COLO829 (cell line): ENCODE results near the gene UQCRC2.
"Not testable (repeated sequence)": the region's sequence is repeated elsewhere in the genome, so short reads cannot be mapped to it uniquely, and the experiment has no call there.

Experiments used
- DNase-seq: peaks from one replicate; pipeline ENCODE4 v3.0.0; 2012; ENCODE audit warnings: low spot score

Gene UQCRC2

DNA sequence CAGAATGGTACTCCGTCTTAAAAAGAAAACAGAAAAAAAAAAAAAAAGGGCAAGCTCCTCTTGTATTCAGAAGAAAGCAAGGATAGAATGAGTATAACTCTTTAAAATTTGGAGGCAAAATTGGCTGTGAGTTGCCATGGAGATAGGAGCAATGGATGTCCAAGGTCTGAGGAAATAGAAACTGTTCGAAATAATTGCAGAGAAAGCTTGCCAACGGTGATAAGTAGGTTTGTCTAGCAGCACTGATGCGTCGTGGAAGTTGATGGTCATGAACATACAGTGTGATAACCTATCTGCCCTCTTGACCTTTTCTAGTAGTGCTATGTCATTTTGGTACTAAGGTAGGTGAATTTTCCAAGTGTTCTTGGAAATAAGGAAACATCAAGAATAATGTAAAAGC is 57.7 kb downstream of the UQCRC2 start:
- no peak for DNase-seq

DNA sequence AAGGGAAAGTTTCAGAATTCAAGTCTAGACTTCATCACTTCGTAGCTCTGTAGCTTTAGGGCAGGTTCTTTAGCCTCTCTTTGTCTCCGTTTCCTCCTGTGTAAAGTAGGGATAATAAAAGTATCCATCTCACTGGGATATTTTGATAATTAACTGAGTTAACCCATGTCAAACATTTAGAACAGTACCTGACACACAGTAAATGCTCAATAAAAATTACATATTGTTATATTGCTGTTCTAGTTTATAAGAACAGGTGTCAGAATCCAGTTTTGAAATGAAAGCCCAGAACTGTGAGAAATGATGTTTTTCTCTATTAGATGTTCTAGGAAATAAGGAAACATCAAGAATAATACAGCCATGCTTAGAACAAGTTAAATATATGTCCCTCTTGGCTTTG is 59.1 kb downstream of the UQCRC2 start:
- no peak for DNase-seq

DNA sequence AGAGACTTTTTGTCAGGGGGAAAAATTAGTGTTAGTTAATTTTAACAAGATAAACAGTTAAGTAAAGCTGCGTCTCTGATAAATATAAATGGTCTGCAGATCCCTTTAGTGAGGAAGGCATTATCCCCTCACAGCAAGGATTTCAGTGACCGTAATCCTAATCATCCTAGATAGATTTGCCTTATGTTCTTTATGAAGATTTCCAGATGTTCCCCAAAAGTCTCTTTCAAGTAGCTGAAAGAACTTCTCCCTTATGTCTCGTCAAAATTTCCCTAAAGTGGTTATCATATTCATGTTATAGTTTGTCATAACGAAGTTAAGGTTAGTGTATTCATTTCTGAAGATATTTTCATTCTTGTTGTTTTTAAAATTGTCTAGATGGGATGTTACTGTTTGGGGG is 60.3 kb downstream of the UQCRC2 start:
- DNase-seq: no peak

DNA sequence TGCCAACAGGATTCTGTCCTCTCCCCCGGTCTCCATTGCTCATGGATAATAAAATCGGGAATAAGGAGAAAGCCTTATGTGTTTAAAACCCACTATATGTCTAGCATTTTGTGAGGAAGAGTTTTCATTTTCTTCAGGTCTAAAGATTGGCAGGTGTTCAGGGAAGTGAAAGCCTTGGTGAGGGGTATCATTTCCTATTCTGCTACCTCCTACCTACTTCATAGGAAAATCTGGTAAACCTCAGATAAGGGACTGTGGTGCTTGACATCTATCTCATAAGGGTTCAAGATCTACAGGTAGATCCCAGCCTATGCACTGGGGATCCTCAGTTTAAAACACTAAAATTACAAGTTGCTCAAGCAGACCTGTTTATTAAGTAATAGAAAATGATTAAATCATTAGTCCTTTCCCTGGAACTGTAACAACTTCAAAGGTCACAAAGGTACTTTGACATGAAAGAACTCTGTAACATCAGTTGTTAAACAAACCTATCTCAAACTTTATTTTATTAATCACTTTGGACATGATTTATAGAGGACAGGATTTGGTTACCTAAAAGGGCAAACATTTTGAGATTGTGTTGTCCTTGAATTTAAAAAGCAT is 61.2 kb downstream of the UQCRC2 start:
- DNase-seq: no peak

DNA sequence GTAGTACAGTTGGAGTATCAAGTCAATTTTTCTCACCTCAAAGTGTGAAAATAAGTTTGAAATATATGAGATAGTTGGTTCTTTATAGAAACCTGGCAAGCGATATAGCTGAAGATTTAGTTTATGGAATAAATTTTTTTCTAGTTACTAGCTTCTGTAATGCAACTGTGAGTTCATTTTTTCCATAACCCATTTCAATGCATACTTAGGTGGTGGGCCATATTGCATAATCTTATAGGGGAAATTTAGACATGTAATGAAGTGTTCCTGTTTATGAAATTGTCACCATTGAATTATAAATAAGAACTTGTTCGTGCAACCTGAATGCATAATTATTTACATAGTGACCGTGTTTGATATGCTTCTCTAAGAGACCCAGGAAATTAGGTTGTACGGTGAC is 63.8 kb downstream of the UQCRC2 start:
- no peak for DNase-seq

DNA sequence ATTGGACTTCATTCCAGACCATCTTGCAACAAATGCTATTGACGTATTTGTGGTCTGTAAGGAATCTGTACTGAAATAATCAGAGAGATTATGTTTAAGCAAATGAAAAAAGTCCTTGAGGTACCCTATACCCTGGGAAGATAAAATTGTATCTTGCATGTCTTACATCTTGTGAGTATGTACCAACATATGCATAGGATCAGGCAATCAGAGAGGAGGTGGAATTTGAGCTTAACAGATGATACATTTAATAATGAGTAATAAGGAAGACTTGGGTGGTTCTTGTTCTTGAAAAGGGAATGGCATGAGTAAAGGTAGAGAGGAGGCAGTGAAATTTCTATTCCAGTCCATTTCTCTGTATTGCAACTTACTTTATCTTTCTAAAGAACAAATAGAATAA is 65.4 kb downstream of the UQCRC2 start:
- no peak for DNase-seq

DNA sequence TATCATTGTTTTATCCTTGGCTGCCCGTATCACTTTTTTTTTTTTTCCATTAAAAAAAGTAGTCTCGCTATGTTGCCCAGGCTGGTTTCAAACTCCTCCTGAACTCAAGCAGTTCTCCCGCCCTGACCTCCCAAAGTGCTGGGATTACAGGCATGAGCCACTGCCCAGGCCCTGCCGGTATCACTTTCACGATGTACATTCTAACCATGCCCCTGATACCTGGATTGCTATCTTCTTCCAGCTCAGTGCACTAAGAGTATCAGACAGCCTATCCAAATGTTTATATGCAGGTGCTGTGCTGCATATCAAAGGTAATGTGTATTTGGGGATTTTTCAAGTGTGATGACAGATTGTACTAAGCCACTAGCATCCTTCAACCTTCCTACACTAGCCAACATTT is 69.0 kb downstream of the UQCRC2 start:
- no peak for DNase-seq

DNA sequence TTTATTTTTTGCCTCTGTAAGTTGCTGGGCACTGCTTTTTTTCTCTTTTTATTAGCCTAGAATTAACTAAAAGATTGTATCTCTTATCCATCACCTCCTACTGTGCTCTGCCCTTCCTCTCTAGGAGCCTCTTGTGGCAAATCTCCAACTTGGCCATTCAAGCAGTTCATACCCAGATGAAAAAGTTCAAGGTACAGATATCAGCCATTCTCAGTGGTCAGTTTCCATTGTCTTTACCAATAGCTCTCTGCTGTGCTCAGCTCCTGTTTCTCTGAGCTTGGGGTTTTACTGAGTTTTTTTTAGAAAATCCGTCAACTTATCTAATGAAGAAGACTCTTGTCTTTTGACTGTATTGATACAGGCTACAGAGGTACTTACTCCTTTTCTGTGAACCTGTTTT is 70.3 kb downstream of the UQCRC2 start:
- no peak for DNase-seq

DNA sequence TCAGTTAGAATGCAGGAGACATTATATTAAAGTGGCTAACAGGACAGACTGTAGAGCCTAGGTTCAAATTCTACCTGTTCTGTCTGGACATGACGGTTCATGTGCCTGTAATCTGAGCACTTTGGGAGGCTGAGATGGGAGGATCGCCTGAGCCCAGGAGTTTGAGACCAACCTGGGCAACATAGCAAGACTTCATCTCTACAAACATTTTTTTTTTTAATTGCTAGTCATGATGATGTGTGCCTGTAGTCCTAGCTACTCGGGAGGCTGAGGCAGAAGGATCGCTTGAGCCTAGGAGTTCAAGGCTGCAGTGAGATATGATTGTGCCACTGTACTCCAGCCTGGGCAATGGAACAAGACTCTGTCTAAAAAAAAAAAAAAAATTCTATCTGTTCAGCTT is 71.6 kb downstream of the UQCRC2 start:
- DNase-seq: not testable (repeated sequence)

DNA sequence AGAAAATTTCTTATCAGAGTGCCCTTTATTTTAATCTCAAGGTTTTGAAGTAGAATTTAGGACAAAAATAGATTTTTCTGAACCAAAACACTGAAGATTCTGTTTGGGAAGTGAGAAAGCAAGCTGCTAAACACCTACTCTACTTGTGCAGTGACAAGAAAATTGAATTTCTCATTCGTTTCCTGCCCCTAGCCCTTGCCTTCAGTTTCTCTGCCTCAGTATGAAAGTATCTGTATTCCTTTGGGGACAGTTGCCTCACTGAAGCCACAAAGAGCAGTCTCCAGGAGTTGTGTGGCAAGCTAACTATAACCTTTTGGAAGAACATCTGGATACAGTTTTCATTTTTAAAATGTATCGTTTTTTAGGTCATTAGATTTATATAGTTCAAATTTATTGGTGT is 74.5 kb downstream of the UQCRC2 start:
- no peak for DNase-seq

DNA sequence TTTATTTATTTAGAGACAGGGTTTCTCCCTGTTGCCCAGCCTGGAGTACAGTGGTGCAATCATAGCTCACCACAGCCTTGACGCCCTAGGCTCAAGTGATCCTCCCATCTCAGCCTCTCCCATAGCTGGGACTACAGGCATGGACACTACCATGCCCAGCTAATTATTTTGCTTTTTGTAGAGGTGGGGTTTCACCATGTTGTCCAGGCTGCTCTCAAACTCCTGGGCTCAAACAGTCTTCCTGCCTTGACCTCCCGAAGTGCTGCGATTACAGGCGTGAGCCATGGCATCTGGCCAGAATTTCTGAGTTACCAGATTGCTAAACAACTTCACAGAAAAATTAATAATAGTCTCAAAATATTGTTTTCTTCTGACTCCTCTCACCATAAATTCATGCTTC is 76.5 kb downstream of the UQCRC2 start:
- DNase-seq: no peak

DNA sequence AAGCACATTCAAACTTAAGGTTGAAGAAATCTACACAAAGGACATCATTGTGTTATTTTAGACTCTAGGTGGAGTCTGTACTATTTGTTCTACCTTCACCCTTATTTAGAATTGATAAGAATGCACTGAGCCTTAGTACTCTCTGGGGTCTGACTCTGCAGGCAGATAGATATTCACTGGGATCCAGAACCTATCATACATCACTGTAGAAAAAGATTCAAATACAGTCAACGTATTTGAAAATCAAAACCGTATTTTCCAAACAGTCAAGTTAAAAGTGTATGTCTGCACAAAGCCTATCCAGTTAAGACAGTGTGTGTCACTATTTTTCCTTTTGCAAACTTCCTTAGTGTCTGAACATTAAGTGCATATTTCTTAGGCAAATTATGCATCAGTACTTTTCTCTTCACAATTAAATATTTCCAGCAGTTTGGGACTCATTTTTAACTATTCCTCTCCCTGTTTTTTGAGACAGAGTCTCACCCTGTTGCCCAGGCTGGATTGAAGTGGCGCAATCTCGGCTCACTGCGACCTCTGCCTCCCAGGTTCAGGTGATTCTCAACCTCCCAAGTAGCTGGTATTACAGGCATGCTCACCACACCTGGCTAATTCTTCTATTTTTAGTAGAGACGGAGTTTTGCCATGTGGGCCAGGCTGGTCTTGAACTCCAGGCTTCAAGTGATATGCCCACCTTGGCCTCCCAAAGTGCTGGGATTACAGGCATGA is 77.1 kb downstream of the UQCRC2 start:
- DNase-seq: no peak

DNA sequence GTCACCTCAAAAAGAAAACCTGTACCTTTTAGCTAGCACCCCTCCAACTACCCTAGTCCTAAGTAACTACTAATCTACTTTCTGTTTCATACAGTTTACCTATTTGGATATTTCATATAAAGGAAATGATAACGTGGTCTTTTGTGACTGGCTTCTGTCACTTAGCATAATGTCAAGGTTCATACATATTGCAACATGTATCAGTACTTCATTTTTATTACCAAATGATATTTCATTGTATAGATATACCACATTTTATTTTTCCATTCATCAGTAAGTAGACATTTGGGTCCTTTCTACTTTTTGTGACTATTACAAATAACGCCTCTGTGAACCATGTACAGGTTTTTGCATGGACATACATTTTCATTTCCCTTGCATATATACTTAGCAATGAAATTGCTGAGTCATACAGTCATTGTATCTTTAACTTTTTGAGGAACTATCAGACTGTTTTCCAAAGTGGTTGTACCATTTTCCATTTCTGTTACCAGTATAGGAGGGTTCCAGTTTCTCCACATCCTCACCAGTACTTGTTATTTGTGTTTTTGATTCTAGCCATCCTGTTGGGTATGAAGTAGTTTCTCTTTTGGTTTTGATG is 78.4 kb downstream of the UQCRC2 start:
- no peak for DNase-seq
